ENCODE measurements around the gene CPAMD8. TPM values are rescaled to one million over a fixed set of nuclear protein-coding genes. Genes with fewer than 3 reads are reported as not detected.
A peak's percentile ranks its signal among the peaks of the same experiment; 100 is the strongest.

Gene CPAMD8
- total and polyA plus RNA-seq, 9 of the 15 experiments (the other 6 are each of a cell fraction or from before 2014, with no cell fraction given): 0.20 to 2.1 (median 1.3) TPM

DNA sequence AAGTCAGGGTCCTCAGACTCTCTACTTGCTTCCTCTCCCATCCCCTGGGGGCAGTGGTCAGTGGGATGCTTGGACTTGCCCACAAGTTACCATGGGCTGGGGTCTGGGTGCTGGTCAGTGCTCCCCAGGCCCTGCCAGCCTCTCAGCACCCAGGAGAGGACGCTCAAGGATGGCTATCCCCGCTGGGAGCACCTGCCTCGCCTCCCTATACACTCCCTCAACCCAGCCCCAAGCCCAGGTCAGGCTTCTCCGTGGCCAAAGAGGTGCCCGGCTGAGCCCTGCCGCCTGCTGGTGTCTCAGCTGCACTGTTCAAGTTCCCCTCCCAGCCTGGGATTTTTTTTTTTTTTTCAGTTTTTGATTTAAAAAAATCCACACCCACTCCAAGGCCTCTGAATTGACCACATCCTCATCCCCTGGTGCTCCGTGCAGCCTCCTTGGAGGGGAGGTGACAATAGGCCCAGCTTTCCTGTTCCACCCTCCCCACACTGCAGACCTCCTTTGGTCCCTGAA lies 127.0 kb downstream of the CPAMD8 start:
- BruUV-seq (replicated peaks): no TSS peak
- ATAC-seq: peak; percentile 34
- no peaks in the 10 kb centered on the region; the same call in 2 of the 3 replicates for H3K79me2 ChIP-seq (ENCODE audit: control insufficient read depth, insufficient read depth, low read length)
- TF ChIP-seq CREM (IDR thresholded peaks at IDR 0.05; ENCODE audit: low read depth): 0 out of 2 replicates have a peak, but pooled peaks have one; percentile 5
- no peak for TF ChIP-seq NR2C2 (CRISPR knock-in tag; IDR thresholded peaks at IDR 0.05)
- no peak for TF ChIP-seq NR2C2 (tag; IDR thresholded peaks at IDR 0.05)
- TF ChIP-seq ZBTB7A (IDR thresholded peaks at IDR 0.05; ENCODE audit: borderline replicate concordance, control insufficient read depth, low read depth, low read length): peak; percentile 15; the same call in 1 of the 2 replicates
- TF ChIP-seq RAD21 (CRISPR knock-in tag; conservative IDR thresholded peaks at IDR 0.05 in 1 of 2, IDR thresholded peaks at IDR 0.05 in 1 of 2): peak; percentile 67 to 83
- peak; percentile 79; the same call in 1 of the 2 replicates for TF ChIP-seq ARID2 (IDR thresholded peaks at IDR 0.05)
- peak; percentile 79; the same call in 1 of the 2 replicates for TF ChIP-seq CC2D1A (IDR thresholded peaks at IDR 0.05)
- TF ChIP-seq POLR2G (IDR thresholded peaks at IDR 0.05; ENCODE audit: low read depth, low read length): peak; percentile 60
- TF ChIP-seq, protein P1, sequence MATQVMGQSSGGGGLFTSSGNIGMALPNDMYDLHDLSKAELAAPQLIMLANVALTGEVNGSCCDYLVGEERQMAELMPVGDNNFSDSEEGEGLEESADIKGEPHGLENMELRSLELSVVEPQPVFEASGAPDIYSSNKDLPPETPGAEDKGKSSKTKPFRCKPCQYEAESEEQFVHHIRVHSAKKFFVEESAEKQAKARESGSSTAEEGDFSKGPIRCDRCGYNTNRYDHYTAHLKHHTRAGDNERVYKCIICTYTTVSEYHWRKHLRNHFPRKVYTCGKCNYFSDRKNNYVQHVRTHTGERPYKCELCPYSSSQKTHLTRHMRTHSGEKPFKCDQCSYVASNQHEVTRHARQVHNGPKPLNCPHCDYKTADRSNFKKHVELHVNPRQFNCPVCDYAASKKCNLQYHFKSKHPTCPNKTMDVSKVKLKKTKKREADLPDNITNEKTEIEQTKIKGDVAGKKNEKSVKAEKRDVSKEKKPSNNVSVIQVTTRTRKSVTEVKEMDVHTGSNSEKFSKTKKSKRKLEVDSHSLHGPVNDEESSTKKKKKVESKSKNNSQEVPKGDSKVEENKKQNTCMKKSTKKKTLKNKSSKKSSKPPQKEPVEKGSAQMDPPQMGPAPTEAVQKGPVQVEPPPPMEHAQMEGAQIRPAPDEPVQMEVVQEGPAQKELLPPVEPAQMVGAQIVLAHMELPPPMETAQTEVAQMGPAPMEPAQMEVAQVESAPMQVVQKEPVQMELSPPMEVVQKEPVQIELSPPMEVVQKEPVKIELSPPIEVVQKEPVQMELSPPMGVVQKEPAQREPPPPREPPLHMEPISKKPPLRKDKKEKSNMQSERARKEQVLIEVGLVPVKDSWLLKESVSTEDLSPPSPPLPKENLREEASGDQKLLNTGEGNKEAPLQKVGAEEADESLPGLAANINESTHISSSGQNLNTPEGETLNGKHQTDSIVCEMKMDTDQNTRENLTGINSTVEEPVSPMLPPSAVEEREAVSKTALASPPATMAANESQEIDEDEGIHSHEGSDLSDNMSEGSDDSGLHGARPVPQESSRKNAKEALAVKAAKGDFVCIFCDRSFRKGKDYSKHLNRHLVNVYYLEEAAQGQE (IDR thresholded peaks at IDR 0.05; ENCODE audit: borderline replicate concordance): peak; percentile 88
- TF ChIP-seq, protein P1 (CRISPR knock-in tag; IDR thresholded peaks at IDR 0.05; ENCODE audit: low read depth): no peak
- TF ChIP-seq ZNF57 (CRISPR knock-in tag; IDR thresholded peaks at IDR 0.05): no peak
- TF ChIP-seq THRAP3 (IDR thresholded peaks at IDR 0.05; ENCODE audit: borderline replicate concordance): no peak
- TF ChIP-seq, protein P2, sequence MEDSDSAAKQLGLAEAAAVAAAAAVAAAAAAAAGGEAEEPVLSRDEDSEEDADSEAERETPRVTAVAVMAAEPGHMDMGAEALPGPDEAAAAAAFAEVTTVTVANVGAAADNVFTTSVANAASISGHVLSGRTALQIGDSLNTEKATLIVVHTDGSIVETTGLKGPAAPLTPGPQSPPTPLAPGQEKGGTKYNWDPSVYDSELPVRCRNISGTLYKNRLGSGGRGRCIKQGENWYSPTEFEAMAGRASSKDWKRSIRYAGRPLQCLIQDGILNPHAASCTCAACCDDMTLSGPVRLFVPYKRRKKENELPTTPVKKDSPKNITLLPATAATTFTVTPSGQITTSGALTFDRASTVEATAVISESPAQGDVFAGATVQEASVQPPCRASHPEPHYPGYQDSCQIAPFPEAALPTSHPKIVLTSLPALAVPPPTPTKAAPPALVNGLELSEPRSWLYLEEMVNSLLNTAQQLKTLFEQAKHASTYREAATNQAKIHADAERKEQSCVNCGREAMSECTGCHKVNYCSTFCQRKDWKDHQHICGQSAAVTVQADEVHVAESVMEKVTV (CRISPR knock-in tag; IDR thresholded peaks at IDR 0.05): peak; percentile 51

More for the DNA sequence above, 127.0 kb downstream of the CPAMD8 start:
- Histone ChIP-seq H2AFZ (ENCODE audit: low read depth, low read length) (no peak overlapping the region), H3K27ac (ENCODE audit: extremely low read depth, low read depth, low read length) (no peak overlapping the region), H3K4me1 (replicated peaks in 1 of 2; ENCODE audit: control insufficient read depth in 2 of 2, insufficient read depth in 2 of 2, low read length in 2 of 2) (peaks cover 0 to 42% of the 10 kb centered on the region in 2 experiments; a peak in 3 of 5 replicates), H3K4me2 (ENCODE audit: insufficient read depth, low read length) (no peak overlapping the region), H3K27me3 (ENCODE audit: control insufficient read depth in 2 of 2, insufficient read depth in 2 of 2, low read length in 2 of 2) (peaks cover 0 to 14% of the 10 kb centered on the region in 2 experiments; a peak in 2 of 5 replicates), H3K4me3 (no peak overlapping the region), H3K9me3 (replicated peaks; ENCODE audit: control insufficient read depth, insufficient read depth, low read depth, low read length) (no peaks in the 10 kb centered on the region), H3K9me1 (ENCODE audit: control insufficient read depth, insufficient read depth, low read length) (no peaks in the 10 kb centered on the region), H4K20me1 (replicated peaks; ENCODE audit: control insufficient read depth, insufficient read depth, low read length) (no peaks in the 10 kb centered on the region), H3K9ac (ENCODE audit: insufficient read depth in 1 of 2, low read depth in 2 of 2, low read length in 2 of 2) (no peak overlapping the region), H3K36me3 (ENCODE audit: control insufficient read depth, insufficient read depth, low read length) (no peaks in the 10 kb centered on the region)
- no peak for FAIRE-seq
- DNase-seq (ENCODE audit: extremely low read depth in 1 of 4, low spot score in 3 of 4): peak; percentile 63 to 74 (median 68)
- CTCF ChIA-PET (ENCODE audit: low intra/inter-chr PET ratio): interaction anchor here (0.6 to 3.3 kb wide), 7 partner anchors 20 to 185 kb away, joined by 3 to 29 read pairs (median 4); no protein-coding TSS in a partner anchor
- in situ Hi-C loops (cut with MboI) (no loop called here), intact Hi-C loops (cut with micrococcal nuclease) (loop anchor here (1.0 to 5.0 kb wide), 5 partner anchors 63 to 393 kb away; no protein-coding TSS in a partner anchor)
- 3% methylated on average over 7 of the region's 7 CpGs for WGBS (ENCODE audit: insufficient coverage, low coverage, missing lambda C conversion rate)
- POLR2A ChIA-PET: interaction anchor here (0.7 to 1.2 kb wide), 3 partner anchors 9 to 362 kb away, joined by 3 to 7 read pairs (median 5); no protein-coding TSS in a partner anchor
